Measurements from ENCODE around the gene SEMA4G. TPM values are rescaled to one million over a fixed set of nuclear protein-coding genes. Genes with fewer than 3 reads are reported as not detected.

SEMA4G gene
- total and polyA plus RNA-seq, 4 donors: 1.2 to 7.4 (median 2.8) TPM

- WGBS, 2 donors: 93 to 94% methylated on average over 24 of the region's 24 CpGs
- Histone ChIP-seq H3K4me3 (no peak overlapping the region), H3K4me1 (ENCODE audit: control insufficient read depth in 5 of 5, insufficient read depth in 5 of 5, low read length in 5 of 5) (peaks cover 2 to 17% (median 10%) of the 10 kb centered on the region in 5 donors), H3K9me3 (ENCODE audit: control insufficient read depth in 4 of 4, insufficient read depth in 3 of 4, low read length in 3 of 4) (no peaks in the 10 kb centered on the region), H3K36me3 (ENCODE audit: control insufficient read depth in 4 of 4, insufficient read depth in 4 of 4, low read length in 4 of 4) (peaks cover 3 to 34% (median 33%) of the 10 kb centered on the region in 4 donors), H3K27ac (ENCODE audit: low read depth in 1 of 2, low read length in 1 of 2) (no peak overlapping the region), H3K9ac (ENCODE audit: insufficient read depth in 1 of 2, low read length in 2 of 2) (no peak overlapping the region), H3K27me3 (ENCODE audit: control insufficient read depth in 3 of 3, insufficient read depth in 3 of 3, low read length in 2 of 3) (no peaks in the 10 kb centered on the region)
- no peak for TF ChIP-seq CTCF (IDR thresholded peaks at IDR 0.05; ENCODE audit: control extremely low read depth, extremely low read depth)
- DNase-seq: no peak
- no peak for ATAC-seq (ENCODE audit: insufficient read depth, low FRiP score)
Observed at GRCh38 chr10:100982916-100983830, 13.9 kb downstream of the SEMA4G start.

GRCh38 chr10:100983868-100984671, 14.8 kb downstream of the SEMA4G start:
- H3K9ac ChIP-seq (ENCODE audit: insufficient read depth in 1 of 2, low read length in 2 of 2): no peak overlapping the region
- no peak for ATAC-seq (ENCODE audit: insufficient read depth, low FRiP score)
- DNase-seq: no peak
- H3K4me3 ChIP-seq: no peak overlapping the region
- peaks cover 3 to 33% (median 28%) of the 10 kb centered on the region in 4 donors for H3K36me3 ChIP-seq (ENCODE audit: control insufficient read depth in 4 of 4, insufficient read depth in 4 of 4, low read length in 4 of 4)
- 83 to 92% methylated on average over 13 of the region's 13 CpGs for WGBS, 2 donors
- H3K9me3 ChIP-seq (ENCODE audit: control insufficient read depth in 4 of 4, insufficient read depth in 3 of 4, low read length in 3 of 4): no peaks in the 10 kb centered on the region
- H3K27ac ChIP-seq (ENCODE audit: low read depth in 1 of 2, low read length in 1 of 2): no peak overlapping the region
- no peaks in the 10 kb centered on the region for H3K27me3 ChIP-seq (ENCODE audit: control insufficient read depth in 3 of 3, insufficient read depth in 3 of 3, low read length in 2 of 3)
- peaks cover 7 to 21% (median 10%) of the 10 kb centered on the region in 5 donors for H3K4me1 ChIP-seq (ENCODE audit: control insufficient read depth in 5 of 5, insufficient read depth in 5 of 5, low read length in 5 of 5)
- TF ChIP-seq CTCF (IDR thresholded peaks at IDR 0.05; ENCODE audit: control extremely low read depth, extremely low read depth): no peak

GRCh38 chr10:100984672-100985177, 15.4 kb downstream of the SEMA4G start:
- no peak for ATAC-seq (ENCODE audit: insufficient read depth, low FRiP score)
- H3K27ac ChIP-seq (ENCODE audit: low read depth in 1 of 2, low read length in 1 of 2): no peak overlapping the region
- no peak overlapping the region for H3K9ac ChIP-seq (ENCODE audit: insufficient read depth in 1 of 2, low read length in 2 of 2)
- H3K4me3 ChIP-seq: no peak overlapping the region
- peaks cover 3 to 35% (median 30%) of the 10 kb centered on the region in 4 donors for H3K36me3 ChIP-seq (ENCODE audit: control insufficient read depth in 4 of 4, insufficient read depth in 4 of 4, low read length in 4 of 4)
- TF ChIP-seq CTCF (IDR thresholded peaks at IDR 0.05; ENCODE audit: control extremely low read depth, extremely low read depth): no peak
- DNase-seq: no peak
- H3K9me3 ChIP-seq (ENCODE audit: control insufficient read depth in 4 of 4, insufficient read depth in 3 of 4, low read length in 3 of 4): no peaks in the 10 kb centered on the region
- H3K4me1 ChIP-seq (ENCODE audit: control insufficient read depth in 5 of 5, insufficient read depth in 5 of 5, low read length in 5 of 5): peaks cover 7 to 21% (median 10%) of the 10 kb centered on the region in 5 donors
- H3K27me3 ChIP-seq (ENCODE audit: control insufficient read depth in 3 of 3, insufficient read depth in 3 of 3, low read length in 2 of 3): no peaks in the 10 kb centered on the region
- WGBS, 2 donors: 76 to 81% methylated on average over 2 of the region's 2 CpGs
